IMR-90 (cell line): ENCODE results near the gene RTKN. TPM values are rescaled to one million over a fixed set of nuclear protein-coding genes. Genes with fewer than 3 reads are reported as not detected.

Experiments
- ATAC-seq: fragments of 200-7000 bp; cut with Tn5 transposase; 2 replicates; pipeline ENCODE4 v1.9.1; 2020; ENCODE audit warnings: low read depth, mild to moderate bottlenecking, moderate library complexity
- BruUV-seq: library from RNA; stranded (reverse); fragments of 400-500 nt; replicated peaks from 2 replicates; lab custom pipeline; 2021; lab: Mats Ljungman, UMichigan
- CTCF ChIA-PET: fragments of 300-600 bp; formaldehyde crosslinking; extraction: SDS; loops from one replicate; lab custom pipeline; 2021; ENCODE audit warnings: antibody characterized with exemption; lab: Yijun Ruan, JAX
- POLR2A ChIA-PET: fragments of 300-600 bp; sonication (Branson Sonifier 250); formaldehyde crosslinking; loops from one replicate; lab custom pipeline; 2022; ENCODE audit warnings: antibody characterized with exemption; ENCODE audit not compliant: unreplicated experiment; lab: Charles Lee
- DNase-seq: peaks from one replicate; pipeline ENCODE4 v3.0.0; 2013
- H2AFZ ChIP-seq: replicated peaks from 2 replicates; pipeline ENCODE3; 2013; ENCODE audit warnings: low read length, mild to moderate bottlenecking; ENCODE audit not compliant: poor library complexity
- H2AK5ac ChIP-seq: 2 replicates; pipeline ENCODE4 v1.6.1; 2013; ENCODE audit warnings: low read depth, low read length, inconsistent platforms
- H2AK9ac ChIP-seq: replicated peaks from 2 replicates; pipeline ENCODE3; 2013; ENCODE audit warnings: mild to moderate bottlenecking, low read depth, low read length, moderate library complexity; ENCODE audit not compliant: poor library complexity
- H2BK120ac ChIP-seq: 2 replicates; pipeline ENCODE4 v1.6.1; 2013; ENCODE audit warnings: low read depth, low read length, inconsistent platforms
- H2BK15ac ChIP-seq: 3 replicates; pipeline ENCODE4 v1.6.1; 2013; ENCODE audit warnings: low read depth, low read length, inconsistent platforms
- H2BK20ac ChIP-seq: 2 replicates; pipeline ENCODE4 v1.6.1; 2013; ENCODE audit warnings: low read depth, mild to moderate bottlenecking, inconsistent platforms, low read length, moderate library complexity
- H2BK5ac ChIP-seq: 2 replicates; pipeline ENCODE4 v1.6.1; 2013; ENCODE audit warnings: mild to moderate bottlenecking, low read depth, low read length, inconsistent platforms; ENCODE audit not compliant: poor library complexity, severe bottlenecking
- H3K14ac ChIP-seq: replicated peaks from 2 replicates; pipeline ENCODE4 v1.6.1; 2013; ENCODE audit warnings: low read depth, low read length, inconsistent platforms
- H3K18ac ChIP-seq: 2 replicates; pipeline ENCODE4 v1.6.1; 2013; ENCODE audit warnings: low read depth, low read length, control low read depth
- H3K23ac ChIP-seq: 2 replicates; pipeline ENCODE4 v1.6.1; 2013; ENCODE audit warnings: low read depth, low read length, inconsistent platforms
- H3K27ac ChIP-seq: 2 replicates; pipeline ENCODE4 v1.5.1; 2013; ENCODE audit warnings: mild to moderate bottlenecking, control low read depth, low read length; ENCODE audit not compliant: insufficient read depth
- H3K27me3 ChIP-seq: 2 replicates; pipeline ENCODE4 v1.6.1; 2013; ENCODE audit warnings: low read length; ENCODE audit not compliant: control insufficient read depth, insufficient read depth
- H3K36me3 ChIP-seq: 2 replicates; pipeline ENCODE4 v1.6.1; 2013; ENCODE audit warnings: low read length, mixed read lengths; ENCODE audit not compliant: control insufficient read depth, insufficient read depth
- H3K4ac ChIP-seq: 2 replicates; pipeline ENCODE4 v1.6.1; 2013; ENCODE audit warnings: low read depth, low read length, inconsistent platforms
- H3K4me1 ChIP-seq: 2 replicates; pipeline ENCODE4 v1.6.1; 2013; ENCODE audit warnings: low read length, mixed read lengths; ENCODE audit not compliant: control insufficient read depth, insufficient read depth
- H3K4me2 ChIP-seq: 2 replicates; pipeline ENCODE4 v1.6.1; 2013; ENCODE audit warnings: low read depth, mild to moderate bottlenecking, control low read depth, low read length, moderate library complexity
- H3K4me3 ChIP-seq: 2 replicates; pipeline ENCODE4 v1.5.1; 2013; ENCODE audit warnings: low read depth, mild to moderate bottlenecking, control low read depth, low read length, moderate library complexity; ENCODE audit not compliant: insufficient read depth
- H3K56ac ChIP-seq: 2 replicates; pipeline ENCODE4 v1.6.1; 2013; ENCODE audit warnings: low read length, inconsistent platforms; ENCODE audit not compliant: insufficient read depth; ENCODE audit errors: extremely low read depth
- H3K79me1 ChIP-seq, 2 experiments: 2 replicates each; pipeline ENCODE4 v1.6.1; 2013; ENCODE audit warnings: low read length in 2 of 2, inconsistent platforms in 1 of 2, low read depth in 1 of 2
- H3K9ac ChIP-seq: 2 replicates; pipeline ENCODE4 v1.6.1; 2013; ENCODE audit warnings: low read depth, low read length, control low read depth
- H3K9me1 ChIP-seq: 2 replicates; pipeline ENCODE4 v1.6.1; 2013; ENCODE audit warnings: low read length, inconsistent platforms; ENCODE audit not compliant: insufficient read depth
- H3K9me3 ChIP-seq: 2 replicates; pipeline ENCODE4 v1.6.1; 2013; ENCODE audit warnings: low read length; ENCODE audit not compliant: control insufficient read depth, insufficient read depth
- H4K20me1 ChIP-seq: 2 replicates; pipeline ENCODE4 v1.6.1; 2013; ENCODE audit warnings: low read length, inconsistent platforms; ENCODE audit not compliant: insufficient read depth
- H4K5ac ChIP-seq: 2 replicates; pipeline ENCODE4 v1.6.1; 2013; ENCODE audit warnings: mild to moderate bottlenecking, low read depth, low read length, control low read depth
- H4K8ac ChIP-seq, 2 experiments: 2 replicates each; pipeline ENCODE4 v1.6.1; 2013; ENCODE audit warnings: low read depth in 2 of 2, low read length in 2 of 2, control low read depth in 1 of 2, inconsistent platforms in 1 of 2
- H4K91ac ChIP-seq: 2 replicates; pipeline ENCODE4 v1.6.1; 2013; ENCODE audit warnings: low read depth, low read length, inconsistent platforms; ENCODE audit not compliant: insufficient read depth
- BHLHE40 ChIP-seq: fragments of 150-350 bp; IDR thresholded peaks from 2 replicates; pipeline ENCODE4 v1.6.1; 2016; ENCODE audit warnings: mild to moderate bottlenecking, low read depth, low read length
- CEBPB ChIP-seq: IDR thresholded peaks from 2 replicates; pipeline ENCODE4 v1.6.1; 2012; ENCODE audit warnings: low read depth, low read length, improper control_type of control experiment
- CTCF ChIP-seq: conservative IDR thresholded peaks from 2 replicates; pipeline ENCODE4 v1.5.1; 2012; ENCODE audit warnings: mild to moderate bottlenecking, low read depth, low read length, improper control_type of control experiment
- ELK1 ChIP-seq: fragments of 150-350 bp; IDR thresholded peaks from 2 replicates; pipeline ENCODE4 v1.6.1; 2016; ENCODE audit warnings: low read depth, mild to moderate bottlenecking, low read length, moderate library complexity, borderline replicate concordance
- FOS ChIP-seq: fragments of 150-350 bp; IDR thresholded peaks from 2 replicates; pipeline ENCODE4 v1.6.1; 2016; ENCODE audit warnings: low read depth, low read length
- MAZ ChIP-seq: IDR thresholded peaks from 2 replicates; pipeline ENCODE4 v1.6.1; 2012; ENCODE audit warnings: low read depth, mild to moderate bottlenecking, low read length, improper control_type of control experiment, moderate library complexity, borderline replicate concordance
- RCOR1 ChIP-seq: IDR thresholded peaks from 2 replicates; pipeline ENCODE4 v1.6.1; 2012; ENCODE audit warnings: mild to moderate bottlenecking, low read length, improper control_type of control experiment; ENCODE audit not compliant: insufficient replicate concordance
- RFX5 ChIP-seq: IDR thresholded peaks from 2 replicates; pipeline ENCODE4 v1.8.0; 2012; ENCODE audit warnings: low read depth, mild to moderate bottlenecking, low read length, moderate library complexity
- SMC3 ChIP-seq: fragments of 150-350 bp; IDR thresholded peaks from 2 replicates; pipeline ENCODE4 v1.6.1; 2016; ENCODE audit warnings: low read depth, mild to moderate bottlenecking, antibody characterized with exemption, low read length, moderate library complexity
- USF2 ChIP-seq: fragments of 150-350 bp; IDR thresholded peaks from 2 replicates; pipeline ENCODE4 v1.6.1; 2017; ENCODE audit warnings: mild to moderate bottlenecking, antibody characterized with exemption, low read length, low read depth
- WGBS, 2 experiments: methylation state at CpG; one replicate each; pipeline versions ENCODE4 v1.1.5 to v1.1.7; 2013; ENCODE audit warnings: missing lambda C conversion rate in 2 of 2; ENCODE audit not compliant: insufficient read length in 1 of 2; ENCODE audit errors: extremely low coverage in 2 of 2; 5-methylcytosine and 5-hydroxymethylcytosine counted together
- dilution Hi-C: fragments of 300-500 bp; cut with HindIII; formaldehyde crosslinking; loops from one replicate; pipeline ENCODE4 v1.14.3; 2018; ENCODE audit warnings: low sequenced_read_pairs; ENCODE audit not compliant: unreplicated experiment
- in situ Hi-C: fragments of 300-500 bp; cut with MboI; formaldehyde crosslinking; loops from 3 replicates; pipeline ENCODE4 v1.14.3; 2019; ENCODE audit warnings: low sequenced_read_pairs, inconsistent platforms, mixed read lengths
- intact Hi-C: fragments of 100-400 bp; cut with micrococcal nuclease; formaldehyde crosslinking; loops from 2 replicates; pipeline ENCODE4 v1.10.0; 2022
- polyA plus RNA-seq, 3 experiments: library from polyadenylated mRNA; depleted of rRNA; stranded (reverse); fragments of >200 nt; gene quantifications; 2 replicates each; pipeline ENCODE4 v1.2.3, GENCODE V29; 2012; ENCODE audit warnings: low replicate concordance in 1 of 3
- total RNA-seq: library from RNA; depleted of rRNA; stranded (reverse); fragments of >200 nt; gene quantifications from 2 replicates; pipeline ENCODE4 v1.2.3, GENCODE V29; 2012

RTKN gene
- total and polyA plus RNA-seq, 2 of the 4 experiments (the other 2 are of a cell fraction): 11.1 to 19.7 TPM

- H3K4ac ChIP-seq: 0 out of 2 replicates have a peak overlapping the region, but pooled peaks have one; percentile 25
- H3K27me3 ChIP-seq: no peaks in the 10 kb centered on the region
- H4K20me1 ChIP-seq: no peaks in the 10 kb centered on the region; the same call in 1 of the 2 replicates
- no TSS peak for BruUV-seq
- H3K4me3 ChIP-seq: no peak overlapping the region
- TF ChIP-seq ELK1 (no peak), FOS (no peak), MAZ (no peak), BHLHE40 (no peak), SMC3 (no peak), USF2 (no peak), RFX5 (no peak), RCOR1 (no peak), CEBPB (no peak), CTCF (no peak)
- H2BK15ac ChIP-seq: peak overlapping the region; percentile 61; the same call in 1 of the 3 replicates
- dilution Hi-C loops: no loop called here
- ChIA-PET CTCF (interaction anchor here (0.5 kb wide), 1 partner anchor 12 kb away, joined by 3 read pairs; no protein-coding TSS in a partner anchor), POLR2A (no interaction called here)
- no peak overlapping the region for H2BK5ac ChIP-seq
- H3K18ac ChIP-seq: no peak overlapping the region
- in situ Hi-C loops: loop anchor here (25.0 kb wide), 1 partner anchor 373 kb away; no protein-coding TSS in a partner anchor
- ATAC-seq (no peak), DNase-seq (no peak)
- H3K23ac ChIP-seq: no peak overlapping the region
- 0 out of 2 replicates have a peak overlapping the region, but pooled peaks have one; percentile 26 for H4K91ac ChIP-seq
- peaks cover 15 to 43% of the 10 kb centered on the region in 2 experiments for H3K79me1 ChIP-seq
- H3K56ac ChIP-seq: no peak overlapping the region
- peak overlapping the region; percentile 3; the same call in 1 of the 2 replicates for H2BK120ac ChIP-seq
- H3K9me1 ChIP-seq: peaks cover 9% of the 10 kb centered on the region; the same call in 1 of the 2 replicates
- H3K9me3 ChIP-seq: no peaks in the 10 kb centered on the region
- intact Hi-C loops: no loop called here
- peak overlapping the region; percentile 38; the same call in 1 of the 2 replicates for H3K27ac ChIP-seq
- H3K14ac ChIP-seq: no peak overlapping the region
- peak overlapping the region; percentile 55; the same call in 1 of the 2 replicates for H3K4me2 ChIP-seq
- H3K36me3 ChIP-seq: peaks cover 43% of the 10 kb centered on the region
- peaks cover 5% of the 10 kb centered on the region; the same call in 1 of the 2 replicates for H3K4me1 ChIP-seq
- H4K5ac ChIP-seq: no peak overlapping the region
- H2BK20ac ChIP-seq: peak overlapping the region; percentile 24; the same call in 1 of the 2 replicates
- H2AFZ ChIP-seq: no peak overlapping the region
- 93% methylated on average over 3 of the region's 9 CpGs; no CpG with 5 or more reads in 1 of the 2 experiments for WGBS, 2 experiments
- no peak overlapping the region for H2AK9ac ChIP-seq
- H3K9ac ChIP-seq: no peak overlapping the region
- peak overlapping the region; percentile 61; the same call in 1 of the 2 replicates for H2AK5ac ChIP-seq
- peak overlapping the region in 1 of 2 experiments; percentile 70; a peak in 2 of 4 replicates for H4K8ac ChIP-seq
Measured at GRCh38 chr2:74488643-74489481, 47.1 kb upstream of the RTKN start.
